Trophoblast cell (in vitro differentiated cells and primary cell): ENCODE data around the gene EFNA2.

Source experiments
- DNase-seq, 2 donors: peaks; one replicate each; pipeline ENCODE4 v3.0.0-alpha.2; 2016
- H2AFZ ChIP-seq: 2 replicates; pipeline ENCODE4 v1.6.1; 2013; ENCODE audit warnings: low read length, moderate library complexity, mild to moderate bottlenecking; ENCODE audit not compliant: insufficient read depth, poor library complexity
- H2AK5ac ChIP-seq: 2 replicates; pipeline ENCODE4 v1.6.1; 2013; ENCODE audit warnings: mild to moderate bottlenecking, low read length
- H2BK120ac ChIP-seq: 2 replicates; pipeline ENCODE4 v1.6.1; 2013; ENCODE audit warnings: low read length, mild to moderate bottlenecking, moderate library complexity; ENCODE audit not compliant: insufficient read depth, poor library complexity
- H2BK12ac ChIP-seq: 2 replicates; pipeline ENCODE4 v1.6.1; 2013; ENCODE audit warnings: mild to moderate bottlenecking, low read length, moderate library complexity
- H2BK5ac ChIP-seq: 2 replicates; pipeline ENCODE4 v1.6.1; 2013; ENCODE audit warnings: low read length, low read depth, moderate library complexity, mild to moderate bottlenecking; ENCODE audit not compliant: poor library complexity
- H3K14ac ChIP-seq: 2 replicates; pipeline ENCODE4 v1.6.1; 2013; ENCODE audit warnings: mild to moderate bottlenecking, low read length
- H3K18ac ChIP-seq: 2 replicates; pipeline ENCODE4 v1.6.1; 2013; ENCODE audit warnings: mild to moderate bottlenecking, low read length
- H3K23ac ChIP-seq: 2 replicates; pipeline ENCODE4 v1.6.1; 2013; ENCODE audit warnings: low read length
- H3K27ac ChIP-seq: 2 replicates; pipeline ENCODE4 v1.5.1; 2013; ENCODE audit warnings: low read depth, mild to moderate bottlenecking, inconsistent platforms, low read length, moderate library complexity
- H3K27me3 ChIP-seq: 2 replicates; pipeline ENCODE4 v1.6.1; 2013; ENCODE audit warnings: inconsistent platforms, mild to moderate bottlenecking, low read length, moderate library complexity; ENCODE audit not compliant: insufficient read depth
- H3K36me3 ChIP-seq, 2 experiments: 1 replicate in 1 of 2; 2 replicates in 1 of 2; pipeline ENCODE4 v1.6.1; 2013; ENCODE audit warnings: low read length in 2 of 2, mild to moderate bottlenecking in 2 of 2, moderate library complexity in 1 of 2; ENCODE audit not compliant: insufficient read depth in 2 of 2, control insufficient read depth in 1 of 2
- H3K4ac ChIP-seq: 2 replicates; pipeline ENCODE4 v1.6.1; 2013; ENCODE audit warnings: low read depth, mild to moderate bottlenecking, low read length, moderate library complexity
- H3K4me1 ChIP-seq, 2 experiments: 1 replicate in 1 of 2; 2 replicates in 1 of 2; pipeline ENCODE4 v1.6.1; 2013; ENCODE audit warnings: low read length in 2 of 2, mild to moderate bottlenecking in 2 of 2, moderate library complexity in 1 of 2; ENCODE audit not compliant: insufficient read depth in 2 of 2, control insufficient read depth in 1 of 2
- H3K4me2 ChIP-seq: 2 replicates; pipeline ENCODE4 v1.6.1; 2013; ENCODE audit warnings: inconsistent platforms, mild to moderate bottlenecking, low read length, moderate library complexity
- H3K4me3 ChIP-seq: 2 replicates; pipeline ENCODE4 v1.5.1; 2013; ENCODE audit warnings: mild to moderate bottlenecking, low read depth, low read length, inconsistent platforms
- H3K79me1 ChIP-seq: one replicate; pipeline ENCODE4 v1.6.1; 2013; ENCODE audit warnings: low read length
- H3K79me2 ChIP-seq: 2 replicates; pipeline ENCODE4 v1.6.1; 2013; ENCODE audit warnings: low read length, mild to moderate bottlenecking; ENCODE audit not compliant: control insufficient read depth, insufficient read depth, poor library complexity
- H3K9ac ChIP-seq: 2 replicates; pipeline ENCODE4 v1.6.1; 2013; ENCODE audit warnings: mild to moderate bottlenecking, low read length
- H3K9me3 ChIP-seq: 2 replicates; pipeline ENCODE4 v1.6.1; 2013; ENCODE audit warnings: low read depth, mild to moderate bottlenecking, control low read depth, inconsistent platforms, low read length; ENCODE audit not compliant: insufficient read depth
- H4K12ac ChIP-seq: 2 replicates; pipeline ENCODE4 v1.6.1; 2013; ENCODE audit warnings: low read depth, mild to moderate bottlenecking, low read length, moderate library complexity
- H4K8ac ChIP-seq: 2 replicates; pipeline ENCODE4 v1.6.1; 2013; ENCODE audit warnings: low read depth, mild to moderate bottlenecking, low read length, moderate library complexity
- H4K91ac ChIP-seq: one replicate; pipeline ENCODE4 v1.6.1; 2013; ENCODE audit warnings: low read depth, mild to moderate bottlenecking, low read length, moderate library complexity
- WGBS: extraction: QIAGEN DNeasy Blood & Tissue Kit; methylation state at CpG from one replicate; pipeline ENCODE4 v1.1.7; 2013; ENCODE audit warnings: missing lambda C conversion rate; ENCODE audit not compliant: insufficient read length, insufficient coverage; ENCODE audit errors: extremely low coverage; 5-methylcytosine and 5-hydroxymethylcytosine counted together

The EFNA2 gene

DNA sequence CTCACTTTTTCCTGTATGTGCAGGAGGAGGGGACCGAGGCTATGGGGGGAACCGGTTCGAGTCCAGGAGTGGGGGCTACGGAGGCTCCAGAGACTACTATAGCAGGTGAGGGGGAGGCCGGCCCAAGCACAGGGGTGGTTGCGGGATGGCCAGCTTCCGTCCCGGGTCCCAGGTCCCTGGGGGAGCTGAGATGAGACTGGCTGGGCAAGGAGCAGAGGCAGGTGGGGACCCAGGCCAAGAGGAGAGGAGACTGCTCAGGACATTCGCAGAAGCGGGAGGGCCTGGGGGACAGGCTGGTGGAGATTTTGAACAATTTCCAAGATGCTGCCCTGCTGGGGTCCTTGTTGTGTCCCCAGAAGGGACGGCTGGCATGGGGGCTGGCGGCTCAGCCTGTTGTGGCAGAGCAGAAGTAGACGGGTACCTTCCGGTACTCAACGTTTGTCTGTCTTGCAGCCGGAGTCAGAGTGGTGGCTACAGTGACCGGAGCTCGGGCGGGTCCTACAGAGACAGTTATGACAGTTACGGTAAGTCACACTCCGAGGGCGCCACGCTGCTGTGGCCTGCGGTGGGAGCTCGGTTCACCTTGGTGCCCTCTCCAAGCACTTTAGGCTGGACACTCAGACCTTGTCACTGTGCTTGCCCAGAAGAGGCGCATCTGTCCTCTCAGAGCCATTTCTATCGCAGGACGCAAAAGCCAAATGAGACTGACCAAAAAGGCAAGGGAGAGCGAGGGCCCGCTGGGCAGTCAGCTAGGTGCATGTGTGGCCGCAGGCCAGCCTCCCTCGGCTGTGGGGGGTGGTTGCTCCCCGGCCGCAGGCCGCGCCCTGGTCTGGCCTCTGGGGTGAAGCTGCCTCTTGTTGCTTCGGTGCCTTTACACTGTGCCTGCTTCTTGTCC is 13.9 kb upstream of the EFNA2 start:
- Histone ChIP-seq H3K79me2 (peaks cover 23% of the 10 kb centered on the region), H4K91ac (no peak overlapping the region), H3K23ac (no peak overlapping the region), H2BK120ac (no peak overlapping the region), H3K4me1 (peaks cover 31 to 34% of the 10 kb centered on the region in 2 experiments), H3K4me2 (no peak overlapping the region), H2BK12ac (no peak overlapping the region), H3K4ac (no peak overlapping the region), H3K79me1 (peaks cover 22% of the 10 kb centered on the region), H4K12ac (peak overlapping the region; percentile 8), H3K4me3 (no peak overlapping the region), H4K8ac (no peak overlapping the region), H2AK5ac (no peak overlapping the region), H3K9me3 (no peaks in the 10 kb centered on the region), H3K14ac (no peak overlapping the region), H3K27me3 (no peaks in the 10 kb centered on the region), H3K9ac (peak overlapping the region; percentile 6), H3K27ac (no peak overlapping the region), H3K18ac (no peak overlapping the region), H3K36me3 (peaks cover 42% of the 10 kb centered on the region in 2 experiments), H2AFZ (no peak overlapping the region), H2BK5ac (no peak overlapping the region)
- DNase-seq: no peak
- no CpG with 5 or more reads among the region's 37 CpGs for WGBS

DNA sequence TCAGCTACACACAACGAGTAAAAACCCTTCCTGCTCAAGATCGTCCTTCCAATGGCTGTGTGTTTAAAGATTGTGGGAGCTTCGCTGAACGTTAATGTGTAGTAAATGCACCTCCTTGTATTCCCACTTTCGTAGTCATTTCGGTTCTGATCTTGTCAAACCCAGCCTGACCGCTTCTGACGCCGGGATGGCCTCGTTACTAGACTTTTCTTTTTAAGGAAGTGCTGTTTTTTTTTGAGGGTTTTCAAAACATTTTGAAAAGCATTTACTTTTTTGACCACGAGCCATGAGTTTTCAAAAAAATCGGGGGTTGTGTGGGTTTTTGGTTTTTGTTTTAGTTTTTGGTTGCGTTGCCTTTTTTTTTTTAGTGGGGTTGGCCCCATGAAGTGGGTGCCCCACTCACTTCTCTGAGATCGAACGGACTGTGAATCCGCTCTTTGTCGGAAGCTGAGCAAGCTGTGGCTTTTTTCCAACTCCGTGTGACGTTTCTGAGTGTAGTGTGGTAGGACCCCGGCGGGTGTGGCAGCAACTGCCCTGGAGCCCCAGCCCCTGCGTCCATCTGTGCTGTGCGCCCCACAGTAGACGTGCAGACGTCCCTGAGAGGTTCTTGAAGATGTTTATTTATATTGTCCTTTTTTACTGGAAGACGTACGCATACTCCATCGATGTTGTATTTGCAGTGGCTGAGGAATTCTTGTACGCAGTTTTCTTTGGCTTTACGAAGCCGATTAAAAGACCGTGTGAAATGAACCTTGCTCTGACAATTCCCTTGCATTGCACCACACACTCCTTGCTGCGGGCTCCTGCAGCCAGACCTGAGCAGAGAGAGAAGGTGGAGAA is 13.0 kb upstream of the EFNA2 start:
- Histone ChIP-seq H3K36me3 (peaks cover 42% of the 10 kb centered on the region in 2 experiments), H4K91ac (no peak overlapping the region), H3K79me1 (peaks cover 22% of the 10 kb centered on the region), H3K27ac (no peak overlapping the region), H3K4me2 (no peak overlapping the region), H3K4ac (no peak overlapping the region), H3K9me3 (no peaks in the 10 kb centered on the region), H3K79me2 (peaks cover 23% of the 10 kb centered on the region), H3K4me3 (no peak overlapping the region), H2BK5ac (no peak overlapping the region), H3K14ac (no peak overlapping the region), H4K8ac (no peak overlapping the region), H3K23ac (no peak overlapping the region), H2AFZ (no peak overlapping the region), H3K9ac (peak overlapping the region; percentile 6), H3K18ac (no peak overlapping the region), H3K4me1 (peaks cover 30 to 31% of the 10 kb centered on the region in 2 experiments), H2BK12ac (no peak overlapping the region), H4K12ac (no peak overlapping the region), H3K27me3 (no peaks in the 10 kb centered on the region), H2AK5ac (no peak overlapping the region), H2BK120ac (no peak overlapping the region)
- no peak for DNase-seq
- no CpG with 5 or more reads among the region's 33 CpGs for WGBS

DNA sequence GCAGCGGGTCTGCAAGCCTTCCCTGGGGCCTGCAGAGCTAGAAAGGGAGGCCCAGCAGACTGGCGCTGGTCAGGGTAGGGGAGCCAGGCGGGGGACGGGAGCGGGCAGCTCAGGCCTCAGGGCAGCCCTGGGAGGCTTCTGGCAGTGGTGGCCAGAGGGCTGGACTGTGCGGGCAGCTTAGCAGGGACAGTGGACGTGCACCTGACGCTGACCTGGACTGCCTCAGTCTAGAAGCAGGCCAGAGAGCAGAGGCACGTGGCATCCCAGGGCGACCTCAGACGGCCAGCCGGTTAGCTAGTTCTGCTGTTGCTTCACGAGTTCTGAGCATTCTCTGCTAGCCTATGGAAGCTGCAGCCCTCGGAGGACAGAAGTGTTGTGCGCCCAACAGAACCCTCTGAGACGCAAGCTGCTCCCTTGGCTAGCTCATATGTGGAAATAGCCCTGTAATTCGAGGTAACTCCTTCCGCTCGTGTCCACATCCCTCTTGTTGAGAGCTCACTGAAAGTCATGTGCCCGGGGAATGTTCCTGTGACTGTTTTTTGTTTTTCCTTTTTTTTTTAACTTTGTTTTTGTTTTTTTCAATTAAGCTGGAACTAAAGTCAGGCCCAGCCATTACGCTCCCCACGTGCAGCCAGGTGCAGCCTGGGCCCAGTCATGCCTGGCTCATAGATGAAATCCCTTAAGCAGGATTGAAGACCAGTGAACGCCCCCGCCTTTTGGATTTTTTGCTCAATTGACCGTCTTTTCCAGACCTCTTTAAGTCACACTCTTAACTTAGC is 12.2 kb upstream of the EFNA2 start:
- Histone ChIP-seq H3K4me1 (peaks cover 27 to 31% of the 10 kb centered on the region in 2 experiments), H3K27ac (no peak overlapping the region), H4K12ac (no peak overlapping the region), H2BK12ac (no peak overlapping the region), H3K36me3 (peaks cover 42 to 43% of the 10 kb centered on the region in 2 experiments), H3K23ac (no peak overlapping the region), H3K79me1 (peaks cover 22% of the 10 kb centered on the region), H3K9me3 (no peaks in the 10 kb centered on the region), H4K8ac (no peak overlapping the region), H3K4ac (no peak overlapping the region), H2BK5ac (no peak overlapping the region), H4K91ac (no peak overlapping the region), H3K18ac (no peak overlapping the region), H2BK120ac (no peak overlapping the region), H3K79me2 (peaks cover 23% of the 10 kb centered on the region), H3K4me2 (no peak overlapping the region), H2AK5ac (no peak overlapping the region), H3K14ac (no peak overlapping the region), H3K27me3 (no peaks in the 10 kb centered on the region), H3K4me3 (no peak overlapping the region), H3K9ac (no peak overlapping the region), H2AFZ (no peak overlapping the region)
- peak; percentile 70 to 77 for DNase-seq
- no CpG with 5 or more reads among the region's 25 CpGs for WGBS
